ENCODE results near the gene MYBPC1.

The MYBPC1 gene

DNA sequence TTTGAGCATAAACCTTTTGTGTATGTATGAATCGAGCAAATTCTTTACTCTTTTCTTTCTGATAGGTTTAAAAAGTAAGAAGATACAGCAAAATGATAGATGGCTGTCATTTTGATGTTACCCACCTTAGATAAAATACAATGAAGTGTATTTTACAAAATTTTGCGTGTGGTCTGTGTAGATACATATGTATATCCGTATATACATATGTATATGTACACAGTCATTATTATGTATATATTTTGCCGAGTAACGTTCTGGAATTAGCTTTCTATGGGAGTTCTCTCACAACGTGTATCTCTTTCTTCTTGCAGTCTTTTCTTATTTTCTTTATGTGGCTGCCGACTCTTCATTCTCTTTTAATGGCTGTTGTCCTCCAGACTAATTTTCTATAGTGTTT is 70.2 kb downstream of the MYBPC1 start:
- ChIA-PET CTCF (no interaction called here), POLR2A (no interaction called here)
- H3K4me1 ChIP-seq (ENCODE audit: control insufficient read depth, insufficient read depth, low read length) = no peaks in the 10 kb centered on the region
- H3K36me3 ChIP-seq (ENCODE audit: control insufficient read depth in 2 of 2, insufficient read depth in 1 of 2, low read length in 2 of 2) = no peaks in the 10 kb centered on the region
- H3K4me3 ChIP-seq (ENCODE audit: low read depth, low read length) = no peak overlapping the region
- TF ChIP-seq ZIC2 (tag by site-specific recombination; IDR thresholded peaks at IDR 0.05) = no peak
- TF ChIP-seq, protein P1, sequence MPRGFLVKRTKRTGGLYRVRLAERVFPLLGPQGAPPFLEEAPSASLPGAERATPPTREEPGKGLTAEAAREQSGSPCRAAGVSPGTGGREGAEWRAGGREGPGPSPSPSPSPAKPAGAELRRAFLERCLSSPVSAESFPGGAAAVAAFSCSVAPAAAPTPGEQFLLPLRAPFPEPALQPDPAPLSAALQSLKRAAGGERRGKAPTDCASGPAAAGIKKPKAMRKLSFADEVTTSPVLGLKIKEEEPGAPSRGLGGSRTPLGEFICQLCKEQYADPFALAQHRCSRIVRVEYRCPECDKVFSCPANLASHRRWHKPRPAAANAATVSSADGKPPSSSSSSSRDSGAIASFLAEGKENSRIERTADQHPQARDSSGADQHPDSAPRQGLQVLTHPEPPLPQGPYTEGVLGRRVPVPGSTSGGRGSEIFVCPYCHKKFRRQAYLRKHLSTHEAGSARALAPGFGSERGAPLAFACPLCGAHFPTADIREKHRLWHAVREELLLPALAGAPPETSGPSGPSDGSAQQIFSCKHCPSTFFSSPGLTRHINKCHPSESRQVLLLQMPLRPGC (tag by site-specific recombination; IDR thresholded peaks at IDR 0.05) = no peak
- no peak for TF ChIP-seq ZNF394 (tag by site-specific recombination; IDR thresholded peaks at IDR 0.05; ENCODE audit: borderline replicate concordance)
- TF ChIP-seq, protein P2, sequence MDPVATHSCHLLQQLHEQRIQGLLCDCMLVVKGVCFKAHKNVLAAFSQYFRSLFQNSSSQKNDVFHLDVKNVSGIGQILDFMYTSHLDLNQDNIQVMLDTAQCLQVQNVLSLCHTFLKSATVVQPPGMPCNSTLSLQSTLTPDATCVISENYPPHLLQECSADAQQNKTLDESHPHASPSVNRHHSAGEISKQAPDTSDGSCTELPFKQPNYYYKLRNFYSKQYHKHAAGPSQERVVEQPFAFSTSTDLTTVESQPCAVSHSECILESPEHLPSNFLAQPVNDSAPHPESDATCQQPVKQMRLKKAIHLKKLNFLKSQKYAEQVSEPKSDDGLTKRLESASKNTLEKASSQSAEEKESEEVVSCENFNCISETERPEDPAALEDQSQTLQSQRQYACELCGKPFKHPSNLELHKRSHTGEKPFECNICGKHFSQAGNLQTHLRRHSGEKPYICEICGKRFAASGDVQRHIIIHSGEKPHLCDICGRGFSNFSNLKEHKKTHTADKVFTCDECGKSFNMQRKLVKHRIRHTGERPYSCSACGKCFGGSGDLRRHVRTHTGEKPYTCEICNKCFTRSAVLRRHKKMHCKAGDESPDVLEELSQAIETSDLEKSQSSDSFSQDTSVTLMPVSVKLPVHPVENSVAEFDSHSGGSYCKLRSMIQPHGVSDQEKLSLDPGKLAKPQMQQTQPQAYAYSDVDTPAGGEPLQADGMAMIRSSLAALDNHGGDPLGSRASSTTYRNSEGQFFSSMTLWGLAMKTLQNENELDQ (tag by site-specific recombination; IDR thresholded peaks at IDR 0.05; ENCODE audit: low read depth) = no peak
- TF ChIP-seq ZNF624 (tag by site-specific recombination; IDR thresholded peaks at IDR 0.05) = no peak
- TF ChIP-seq, protein P3, sequence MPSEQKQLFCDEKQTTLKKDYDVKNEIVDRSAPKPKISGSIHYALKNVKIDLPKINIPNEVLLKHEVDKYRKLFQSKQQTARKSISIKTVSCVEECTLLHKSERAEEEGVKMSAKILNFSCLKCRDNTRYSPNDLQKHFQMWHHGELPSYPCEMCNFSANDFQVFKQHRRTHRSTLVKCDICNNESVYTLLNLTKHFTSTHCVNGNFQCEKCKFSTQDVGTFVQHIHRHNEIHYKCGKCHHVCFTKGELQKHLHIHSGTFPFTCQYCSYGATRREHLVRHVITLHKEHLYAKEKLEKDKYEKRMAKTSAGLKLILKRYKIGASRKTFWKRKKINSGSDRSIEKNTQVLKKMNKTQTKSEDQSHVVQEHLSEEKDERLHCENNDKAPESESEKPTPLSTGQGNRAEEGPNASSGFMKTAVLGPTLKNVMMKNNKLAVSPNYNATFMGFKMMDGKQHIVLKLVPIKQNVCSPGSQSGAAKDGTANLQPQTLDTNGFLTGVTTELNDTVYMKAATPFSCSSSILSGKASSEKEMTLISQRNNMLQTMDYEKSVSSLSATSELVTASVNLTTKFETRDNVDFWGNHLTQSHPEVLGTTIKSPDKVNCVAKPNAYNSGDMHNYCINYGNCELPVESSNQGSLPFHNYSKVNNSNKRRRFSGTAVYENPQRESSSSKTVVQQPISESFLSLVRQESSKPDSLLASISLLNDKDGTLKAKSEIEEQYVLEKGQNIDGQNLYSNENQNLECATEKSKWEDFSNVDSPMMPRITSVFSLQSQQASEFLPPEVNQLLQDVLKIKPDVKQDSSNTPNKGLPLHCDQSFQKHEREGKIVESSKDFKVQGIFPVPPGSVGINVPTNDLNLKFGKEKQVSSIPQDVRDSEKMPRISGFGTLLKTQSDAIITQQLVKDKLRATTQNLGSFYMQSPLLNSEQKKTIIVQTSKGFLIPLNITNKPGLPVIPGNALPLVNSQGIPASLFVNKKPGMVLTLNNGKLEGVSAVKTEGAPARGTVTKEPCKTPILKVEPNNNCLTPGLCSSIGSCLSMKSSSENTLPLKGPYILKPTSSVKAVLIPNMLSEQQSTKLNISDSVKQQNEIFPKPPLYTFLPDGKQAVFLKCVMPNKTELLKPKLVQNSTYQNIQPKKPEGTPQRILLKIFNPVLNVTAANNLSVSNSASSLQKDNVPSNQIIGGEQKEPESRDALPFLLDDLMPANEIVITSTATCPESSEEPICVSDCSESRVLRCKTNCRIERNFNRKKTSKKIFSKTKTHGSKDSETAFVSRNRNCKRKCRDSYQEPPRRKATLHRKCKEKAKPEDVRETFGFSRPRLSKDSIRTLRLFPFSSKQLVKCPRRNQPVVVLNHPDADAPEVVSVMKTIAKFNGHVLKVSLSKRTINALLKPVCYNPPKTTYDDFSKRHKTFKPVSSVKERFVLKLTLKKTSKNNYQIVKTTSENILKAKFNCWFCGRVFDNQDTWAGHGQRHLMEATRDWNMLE (tag by site-specific recombination; conservative IDR thresholded peaks at IDR 0.05; ENCODE audit: low read depth) = no peak
- TF ChIP-seq, protein P4, sequence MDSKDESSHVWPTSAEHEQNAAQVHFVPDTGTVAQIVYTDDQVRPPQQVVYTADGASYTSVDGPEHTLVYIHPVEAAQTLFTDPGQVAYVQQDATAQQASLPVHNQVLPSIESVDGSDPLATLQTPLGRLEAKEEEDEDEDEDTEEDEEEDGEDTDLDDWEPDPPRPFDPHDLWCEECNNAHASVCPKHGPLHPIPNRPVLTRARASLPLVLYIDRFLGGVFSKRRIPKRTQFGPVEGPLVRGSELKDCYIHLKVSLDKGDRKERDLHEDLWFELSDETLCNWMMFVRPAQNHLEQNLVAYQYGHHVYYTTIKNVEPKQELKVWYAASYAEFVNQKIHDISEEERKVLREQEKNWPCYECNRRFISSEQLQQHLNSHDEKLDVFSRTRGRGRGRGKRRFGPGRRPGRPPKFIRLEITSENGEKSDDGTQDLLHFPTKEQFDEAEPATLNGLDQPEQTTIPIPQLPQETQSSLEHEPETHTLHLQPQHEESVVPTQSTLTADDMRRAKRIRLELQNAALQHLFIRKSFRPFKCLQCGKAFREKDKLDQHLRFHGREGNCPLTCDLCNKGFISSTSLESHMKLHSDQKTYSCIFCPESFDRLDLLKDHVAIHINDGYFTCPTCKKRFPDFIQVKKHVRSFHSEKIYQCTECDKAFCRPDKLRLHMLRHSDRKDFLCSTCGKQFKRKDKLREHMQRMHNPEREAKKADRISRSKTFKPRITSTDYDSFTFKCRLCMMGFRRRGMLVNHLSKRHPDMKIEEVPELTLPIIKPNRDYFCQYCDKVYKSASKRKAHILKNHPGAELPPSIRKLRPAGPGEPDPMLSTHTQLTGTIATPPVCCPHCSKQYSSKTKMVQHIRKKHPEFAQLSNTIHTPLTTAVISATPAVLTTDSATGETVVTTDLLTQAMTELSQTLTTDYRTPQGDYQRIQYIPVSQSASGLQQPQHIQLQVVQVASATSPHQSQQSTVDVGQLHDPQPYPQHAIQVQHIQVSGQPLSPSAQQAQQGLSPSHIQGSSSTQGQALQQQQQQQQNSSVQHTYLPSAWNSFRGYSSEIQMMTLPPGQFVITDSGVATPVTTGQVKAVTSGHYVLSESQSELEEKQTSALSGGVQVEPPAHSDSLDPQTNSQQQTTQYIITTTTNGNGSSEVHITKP (tag by site-specific recombination; IDR thresholded peaks at IDR 0.05) = no peak
- TF ChIP-seq ZNF776 (tag by site-specific recombination; IDR thresholded peaks at IDR 0.05; ENCODE audit: borderline replicate concordance) = no peak
- TF ChIP-seq, protein P5, sequence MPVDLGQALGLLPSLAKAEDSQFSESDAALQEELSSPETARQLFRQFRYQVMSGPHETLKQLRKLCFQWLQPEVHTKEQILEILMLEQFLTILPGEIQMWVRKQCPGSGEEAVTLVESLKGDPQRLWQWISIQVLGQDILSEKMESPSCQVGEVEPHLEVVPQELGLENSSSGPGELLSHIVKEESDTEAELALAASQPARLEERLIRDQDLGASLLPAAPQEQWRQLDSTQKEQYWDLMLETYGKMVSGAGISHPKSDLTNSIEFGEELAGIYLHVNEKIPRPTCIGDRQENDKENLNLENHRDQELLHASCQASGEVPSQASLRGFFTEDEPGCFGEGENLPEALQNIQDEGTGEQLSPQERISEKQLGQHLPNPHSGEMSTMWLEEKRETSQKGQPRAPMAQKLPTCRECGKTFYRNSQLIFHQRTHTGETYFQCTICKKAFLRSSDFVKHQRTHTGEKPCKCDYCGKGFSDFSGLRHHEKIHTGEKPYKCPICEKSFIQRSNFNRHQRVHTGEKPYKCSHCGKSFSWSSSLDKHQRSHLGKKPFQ (tag by site-specific recombination; IDR thresholded peaks at IDR 0.05) = no peak
- no peak for TF ChIP-seq KLF7 (tag by site-specific recombination; IDR thresholded peaks at IDR 0.05; ENCODE audit: borderline replicate concordance)
- no peak for TF ChIP-seq ZNF514 (tag by site-specific recombination; IDR thresholded peaks at IDR 0.05)
- no peak for TF ChIP-seq ZBTB48 (tag by site-specific recombination; IDR thresholded peaks at IDR 0.05)
- TF ChIP-seq ZNF211 (tag by site-specific recombination; IDR thresholded peaks at IDR 0.05; ENCODE audit: low read depth) = no peak
- TF ChIP-seq ZNF239 (tag by site-specific recombination; IDR thresholded peaks at IDR 0.05) = no peak
- no peaks in the 10 kb centered on the region for H3K9me3 ChIP-seq (ENCODE audit: control insufficient read depth, insufficient read depth, low read depth, low read length)
- no peak overlapping the region for H3K27ac ChIP-seq (ENCODE audit: extremely low read depth, low read depth, low read length)

Data from HEK293 (cell line).